ENCODE data around the gene EDEM1.

- TF ChIP-seq CTCF (IDR thresholded peaks at IDR 0.05) (no peak), EZH2 (IDR thresholded peaks at IDR 0.05; ENCODE audit: borderline replicate concordance, insufficient read depth, low read depth, low read length, poor library complexity, severe bottlenecking) (no peak)
These were observed 462 bp downstream of the EDEM1 start for GRCh38 chr3:5187920-5188418.

All from B cell (primary cell).